Smooth muscle cell (in vitro differentiated cells): ENCODE results near the gene FMN2. TPM values are rescaled to one million over a fixed set of nuclear protein-coding genes. Genes with fewer than 3 reads are reported as not detected.

Experiments used
- DNase-seq: peaks from one replicate; lab custom pipeline; 2025; ENCODE audit not compliant: unreplicated experiment; lab: John Stamatoyannopoulos, UW
- H2AFZ ChIP-seq: fragments of 200-600 bp; sonication (generic); 2 replicates; pipeline ENCODE4 v1.6.0; 2016; ENCODE audit warnings: antibody characterized with exemption, low read depth, mild to moderate bottlenecking
- H3F3A ChIP-seq: fragments of 200-600 bp; sonication (generic); 2 replicates; pipeline ENCODE4 v1.6.0; 2017; ENCODE audit warnings: antibody characterized with exemption, low read depth
- H3K27ac ChIP-seq: fragments of 200-600 bp; sonication (generic); 2 replicates; pipeline ENCODE4 v1.5.1; 2016; ENCODE audit warnings: low read depth, mild to moderate bottlenecking
- H3K27me3 ChIP-seq: fragments of 200-600 bp; sonication (generic); 2 replicates; pipeline ENCODE4 v1.6.1; 2016; ENCODE audit warnings: low read depth, mild to moderate bottlenecking
- H3K36me3 ChIP-seq: fragments of 200-600 bp; sonication (generic); 2 replicates; pipeline ENCODE4 v1.5.1; 2016; ENCODE audit warnings: low read depth
- H3K4me1 ChIP-seq: fragments of 200-600 bp; sonication (generic); 2 replicates; pipeline ENCODE4 v1.5.1; 2016; ENCODE audit warnings: low read depth
- H3K4me2 ChIP-seq: fragments of 200-600 bp; sonication (generic); 2 replicates; pipeline ENCODE4 v1.6.0; 2016; ENCODE audit warnings: mild to moderate bottlenecking
- H3K4me3 ChIP-seq: fragments of 200-600 bp; sonication (generic); 2 replicates; pipeline ENCODE4 v1.5.1; 2016; ENCODE audit warnings: mild to moderate bottlenecking
- H3K79me2 ChIP-seq: fragments of 200-600 bp; sonication (generic); 2 replicates; pipeline ENCODE4 v1.6.0; 2016; ENCODE audit warnings: low read depth, mild to moderate bottlenecking
- H3K9ac ChIP-seq: fragments of 200-600 bp; sonication (generic); 2 replicates; pipeline ENCODE4 v1.6.0; 2016; ENCODE audit warnings: low read depth
- H3K9me3 ChIP-seq: fragments of 200-600 bp; sonication (generic); replicated peaks from 2 replicates; pipeline ENCODE4 v1.5.1; 2016; ENCODE audit warnings: low read depth
- H4K20me1 ChIP-seq: fragments of 200-600 bp; sonication (generic); 2 replicates; pipeline ENCODE4 v1.6.0; 2016; ENCODE audit warnings: low read depth
- WGBS: methylation state at CpG from one replicate; pipeline ENCODE4 v1.1.7; 2016; ENCODE audit warnings: low lambda C conversion rate; 5-methylcytosine and 5-hydroxymethylcytosine counted together
- polyA plus RNA-seq: library from polyadenylated mRNA; unstranded; fragments of >200 nt; fragmentation: Nextera tagmentation; extraction: Ambion mirVana; gene quantifications from 2 replicates; pipeline ENCODE4 v1.2.1, GENCODE V29; 2016
- total RNA-seq: library from RNA; depleted of rRNA; stranded (reverse); fragments of >200 nt; gene quantifications from 2 replicates; pipeline ENCODE4 v1.2.3, GENCODE V29; 2014
- TF ChIP-seq, protein P1 (sequence below): fragments of 200-600 bp; sonication (generic); IDR thresholded peaks from 2 replicates; pipeline ENCODE4 v1.5.1; 2017; ENCODE audit warnings: borderline replicate concordance, mild to moderate bottlenecking, antibody characterized with exemption; ENCODE audit not compliant: insufficient read depth, poor library complexity, severe bottlenecking

FMN2 gene
- total and polyA plus RNA-seq, 2 experiments from 2014 or later, result 1.9 to 6.2 TPM

DNA sequence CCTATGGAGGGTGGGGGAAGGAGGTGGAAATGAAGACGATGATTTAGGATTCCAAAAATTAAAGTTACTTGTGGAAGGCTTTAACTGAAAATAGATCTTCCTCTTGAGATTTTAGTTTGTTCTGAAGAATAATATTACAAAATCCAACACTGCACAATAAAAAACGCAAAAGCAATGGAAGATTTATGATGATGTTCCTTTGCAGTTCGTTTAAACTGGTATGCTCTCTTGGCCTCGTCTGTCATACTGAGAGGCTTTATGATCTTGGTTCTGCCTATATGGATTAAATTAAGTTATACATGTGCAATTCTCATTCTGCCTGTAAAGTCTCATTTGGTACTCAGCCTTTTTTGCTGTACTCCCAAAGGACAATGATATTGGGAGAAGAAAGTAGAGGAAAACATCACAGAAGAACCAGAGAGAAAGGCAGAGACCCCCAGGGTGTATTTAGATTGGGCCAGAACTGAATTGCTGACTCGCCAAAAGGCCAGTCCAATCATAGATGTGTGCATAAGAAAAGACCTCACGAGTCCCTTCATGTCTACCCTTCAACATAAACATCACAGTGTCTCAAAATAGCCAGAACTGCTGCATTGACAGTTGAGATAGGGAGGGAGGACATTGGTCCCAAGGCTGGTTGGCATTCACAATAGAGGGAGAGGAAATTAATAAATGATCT, 331.7 kb downstream of the FMN2 start:
- H3K4me2 ChIP-seq, result no peak overlapping the region
- no peak for DNase-seq
- H2AFZ ChIP-seq, result no peak overlapping the region
- H3K4me1 ChIP-seq, result no peaks in the 10 kb centered on the region
- no peaks in the 10 kb centered on the region for H3K27me3 ChIP-seq
- WGBS, result 86% methylated on average over 6 of the region's 6 CpGs
- no peak overlapping the region for H3K4me3 ChIP-seq
- no peaks in the 10 kb centered on the region for H3K9me3 ChIP-seq
- no peaks in the 10 kb centered on the region for H3K79me2 ChIP-seq
- no peaks in the 10 kb centered on the region for H4K20me1 ChIP-seq
- no peaks in the 10 kb centered on the region for H3F3A ChIP-seq
- TF ChIP-seq, protein P1, sequence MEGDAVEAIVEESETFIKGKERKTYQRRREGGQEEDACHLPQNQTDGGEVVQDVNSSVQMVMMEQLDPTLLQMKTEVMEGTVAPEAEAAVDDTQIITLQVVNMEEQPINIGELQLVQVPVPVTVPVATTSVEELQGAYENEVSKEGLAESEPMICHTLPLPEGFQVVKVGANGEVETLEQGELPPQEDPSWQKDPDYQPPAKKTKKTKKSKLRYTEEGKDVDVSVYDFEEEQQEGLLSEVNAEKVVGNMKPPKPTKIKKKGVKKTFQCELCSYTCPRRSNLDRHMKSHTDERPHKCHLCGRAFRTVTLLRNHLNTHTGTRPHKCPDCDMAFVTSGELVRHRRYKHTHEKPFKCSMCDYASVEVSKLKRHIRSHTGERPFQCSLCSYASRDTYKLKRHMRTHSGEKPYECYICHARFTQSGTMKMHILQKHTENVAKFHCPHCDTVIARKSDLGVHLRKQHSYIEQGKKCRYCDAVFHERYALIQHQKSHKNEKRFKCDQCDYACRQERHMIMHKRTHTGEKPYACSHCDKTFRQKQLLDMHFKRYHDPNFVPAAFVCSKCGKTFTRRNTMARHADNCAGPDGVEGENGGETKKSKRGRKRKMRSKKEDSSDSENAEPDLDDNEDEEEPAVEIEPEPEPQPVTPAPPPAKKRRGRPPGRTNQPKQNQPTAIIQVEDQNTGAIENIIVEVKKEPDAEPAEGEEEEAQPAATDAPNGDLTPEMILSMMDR, result no peak
- no peak overlapping the region for H3K27ac ChIP-seq
- no peaks in the 10 kb centered on the region for H3K36me3 ChIP-seq
- no peak overlapping the region for H3K9ac ChIP-seq

DNA sequence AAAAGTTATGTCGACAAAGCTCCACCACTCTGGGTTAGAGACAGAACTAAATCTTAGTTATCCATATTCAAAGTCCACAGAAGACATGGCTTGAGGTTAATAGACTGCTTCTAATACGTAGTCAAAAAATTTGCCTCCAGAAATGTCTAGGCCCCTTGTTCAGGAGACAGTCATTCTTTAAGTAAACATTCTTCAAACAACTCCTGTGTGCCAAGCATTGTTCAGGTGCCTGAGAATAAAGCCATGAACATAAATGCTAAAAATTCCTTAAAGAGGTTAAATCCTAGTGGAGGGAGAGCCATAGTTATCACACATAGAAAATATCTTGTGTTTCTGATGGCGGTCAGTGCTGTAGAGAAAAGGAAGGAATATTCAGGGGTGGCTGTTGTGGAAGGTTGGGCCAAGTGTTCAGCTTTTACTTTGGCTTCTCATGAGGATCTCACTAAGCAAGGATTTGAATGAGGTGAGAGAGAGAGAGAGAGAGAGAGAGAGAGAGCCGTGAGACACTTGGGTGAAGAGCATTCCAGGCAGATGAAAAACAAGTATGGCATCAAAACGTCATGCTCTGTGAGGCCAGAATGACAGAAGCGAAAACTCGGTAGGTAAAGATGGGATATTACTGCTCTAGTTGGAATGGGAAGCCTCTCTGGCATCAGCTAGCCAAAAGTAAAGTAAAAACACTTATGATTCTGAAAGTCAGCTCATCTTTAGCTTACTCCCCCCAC, 333.2 kb downstream of the FMN2 start:
- no peaks in the 10 kb centered on the region for H3K36me3 ChIP-seq
- H3K9me3 ChIP-seq, result no peaks in the 10 kb centered on the region
- no peaks in the 10 kb centered on the region for H4K20me1 ChIP-seq
- no peak overlapping the region for H3K9ac ChIP-seq
- H3K4me1 ChIP-seq, result no peaks in the 10 kb centered on the region
- H2AFZ ChIP-seq, result no peak overlapping the region
- no peak overlapping the region for H3K27ac ChIP-seq
- H3K27me3 ChIP-seq, result no peaks in the 10 kb centered on the region
- TF ChIP-seq, protein P1, result no peak
- no peak overlapping the region for H3K4me2 ChIP-seq
- H3K79me2 ChIP-seq, result no peaks in the 10 kb centered on the region
- no peaks in the 10 kb centered on the region for H3F3A ChIP-seq
- 73% methylated on average over 7 of the region's 7 CpGs for WGBS
- H3K4me3 ChIP-seq, result no peak overlapping the region
- no peak for DNase-seq

DNA sequence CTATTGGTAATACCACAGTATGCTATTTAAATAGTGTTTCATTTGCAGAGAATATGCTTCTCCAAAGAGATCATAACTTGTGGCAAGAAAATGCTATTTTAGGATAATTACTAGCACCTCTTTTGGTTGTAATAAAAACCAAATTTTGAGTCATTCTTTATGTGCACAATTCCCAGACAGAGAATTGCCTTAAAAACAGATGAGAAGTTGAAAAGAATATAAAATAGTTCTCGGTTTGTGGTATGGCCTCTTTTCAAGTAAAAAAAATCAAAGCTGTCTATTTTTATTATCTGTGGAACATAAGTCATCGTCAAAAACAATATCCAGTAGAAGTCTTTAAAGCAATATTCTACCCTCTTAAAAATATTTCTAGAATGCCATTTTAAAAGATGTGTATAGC, 334.4 kb downstream of the FMN2 start:
- no peak overlapping the region for H3K4me3 ChIP-seq
- H3K27me3 ChIP-seq, result no peaks in the 10 kb centered on the region
- WGBS, result 96% methylated on average over 2 of the region's 2 CpGs
- no peaks in the 10 kb centered on the region for H4K20me1 ChIP-seq
- H3K4me1 ChIP-seq, result no peaks in the 10 kb centered on the region
- DNase-seq, result no peak
- no peak overlapping the region for H2AFZ ChIP-seq
- H3K4me2 ChIP-seq, result no peak overlapping the region
- TF ChIP-seq, protein P1, result no peak
- no peak overlapping the region for H3K27ac ChIP-seq
- H3K9me3 ChIP-seq, result no peaks in the 10 kb centered on the region
- no peaks in the 10 kb centered on the region for H3K79me2 ChIP-seq
- no peaks in the 10 kb centered on the region for H3F3A ChIP-seq
- H3K9ac ChIP-seq, result no peak overlapping the region
- no peaks in the 10 kb centered on the region for H3K36me3 ChIP-seq
